ENCODE measurements around the gene ATP2B2.
A peak's percentile ranks its signal among the peaks of the same experiment; 100 is the strongest.

The ATP2B2 gene

GRCh38 chr3:10510086-10510742, 4.8 kb upstream of the ATP2B2 start:
- no peak for DNase-seq

- DNase-seq: no peak
Observed at GRCh38 chr3:10509325-10509724, 3.9 kb upstream of the ATP2B2 start.

DNA sequence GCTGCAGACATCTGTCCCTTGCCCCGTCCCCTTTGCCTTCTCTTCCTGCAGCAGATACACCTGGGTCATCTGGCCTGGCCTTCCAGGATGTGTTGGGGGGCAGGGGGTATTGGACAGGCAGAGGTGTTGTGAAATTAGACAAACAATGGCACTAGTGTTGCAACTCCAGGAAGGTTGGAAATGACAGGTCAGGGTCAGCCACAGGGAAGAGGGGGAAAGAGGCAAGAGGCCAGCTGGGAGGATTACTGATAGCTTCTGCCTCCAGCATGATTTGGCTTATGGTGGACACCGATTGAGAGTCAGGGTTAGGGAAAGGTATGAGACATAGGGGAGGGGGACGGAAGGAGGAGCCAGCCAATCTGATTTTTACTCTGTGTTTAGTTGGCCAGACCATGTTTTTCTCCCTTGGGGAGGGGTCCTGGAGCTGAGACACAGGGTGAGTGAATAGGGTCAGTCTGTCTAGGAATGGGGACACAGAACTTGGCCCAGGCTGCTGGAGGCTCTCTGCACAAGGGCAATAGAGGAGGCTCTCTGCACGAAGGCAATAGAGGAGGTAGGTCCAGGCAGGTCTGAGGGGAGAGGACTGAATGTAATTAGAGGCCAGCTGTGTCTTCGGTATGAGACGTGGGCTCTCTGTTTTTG, 3.4 kb upstream of the ATP2B2 start:
- DNase-seq: no peak

- no peak for DNase-seq
Observed at GRCh38 chr3:10508235-10508618, 2.8 kb upstream of the ATP2B2 start.

GRCh38 chr3:10507331-10507730, 1.9 kb upstream of the ATP2B2 start:
- DNase-seq: no peak

GRCh38 chr3:10506696-10507095, 1.3 kb upstream of the ATP2B2 start:
- no peak for DNase-seq

- peak; percentile 57 for DNase-seq
Observed at GRCh38 chr3:10505791-10506585, 602 bp upstream of the ATP2B2 start.

DNA sequence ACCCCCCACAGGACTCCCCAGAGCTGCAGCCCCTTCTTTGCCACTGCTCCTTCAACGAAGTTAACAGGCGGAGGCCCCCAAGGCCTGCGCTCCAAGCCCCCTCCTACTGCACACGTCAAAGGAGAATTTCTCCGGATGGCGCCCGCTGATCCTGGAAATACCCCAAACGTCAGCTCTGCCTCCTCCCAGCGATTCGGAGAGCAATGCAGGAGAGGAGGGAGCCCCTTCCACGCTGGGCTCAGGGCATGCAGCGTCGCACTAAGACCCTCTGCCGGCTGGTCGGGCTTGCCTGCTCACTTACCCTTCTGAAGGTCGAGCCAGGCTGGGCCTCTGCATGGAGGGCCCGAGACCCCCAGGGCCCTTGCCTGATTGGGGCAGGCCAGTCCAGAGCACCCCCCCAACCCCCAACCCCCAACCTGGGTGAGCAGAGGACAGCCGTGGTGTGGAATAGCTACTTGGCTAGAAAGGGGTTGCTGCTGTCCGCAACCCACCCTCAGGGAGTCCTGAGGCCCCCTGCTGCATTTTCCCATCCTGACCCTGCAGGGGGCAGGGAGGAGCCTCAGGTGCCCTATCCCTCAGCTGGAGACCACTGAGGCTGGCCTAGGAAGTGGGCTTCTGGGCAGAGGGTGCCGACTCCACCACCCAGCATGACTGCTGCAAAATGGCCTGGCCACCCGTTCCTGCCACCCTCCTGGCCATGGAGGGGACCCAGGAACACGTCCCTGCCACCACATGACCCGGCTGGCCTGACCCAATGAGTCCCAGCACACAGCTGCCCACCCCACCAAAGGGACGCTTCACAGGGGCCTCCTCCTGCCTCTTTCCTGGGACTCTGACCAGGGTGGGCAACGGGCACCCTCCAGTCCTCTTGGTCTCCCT, 976 bp downstream of the ATP2B2 start:
- no peak for DNase-seq

DNA sequence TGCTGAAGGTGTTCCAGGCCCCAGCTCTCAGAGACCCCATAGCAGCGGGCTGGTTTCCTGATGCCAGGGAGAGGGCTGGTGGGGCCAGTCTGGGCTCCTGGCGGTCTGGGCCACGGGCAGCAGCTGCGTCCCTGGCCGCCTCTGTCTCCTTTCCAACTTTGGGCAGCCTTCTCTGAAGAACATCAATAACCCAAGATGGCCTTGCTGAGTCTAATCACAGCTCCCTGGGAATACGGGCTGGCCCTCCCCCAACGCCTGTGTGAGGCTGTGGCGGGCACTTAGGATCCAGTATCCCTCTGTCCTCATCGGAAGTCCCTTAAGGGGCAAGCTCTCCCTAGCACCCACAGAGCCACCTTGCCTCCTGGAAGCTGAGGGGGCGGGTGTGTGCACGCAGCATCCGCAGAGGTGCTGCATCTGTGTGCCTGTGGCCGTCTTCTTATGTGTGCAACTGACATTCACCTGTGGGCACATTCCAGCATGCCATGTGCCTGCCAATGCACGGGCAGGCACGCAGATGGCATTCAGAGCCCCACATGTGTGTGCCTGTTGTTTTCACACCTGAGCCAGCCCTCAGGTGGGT, 2.1 kb downstream of the ATP2B2 start:
- DNase-seq: no peak

DNA sequence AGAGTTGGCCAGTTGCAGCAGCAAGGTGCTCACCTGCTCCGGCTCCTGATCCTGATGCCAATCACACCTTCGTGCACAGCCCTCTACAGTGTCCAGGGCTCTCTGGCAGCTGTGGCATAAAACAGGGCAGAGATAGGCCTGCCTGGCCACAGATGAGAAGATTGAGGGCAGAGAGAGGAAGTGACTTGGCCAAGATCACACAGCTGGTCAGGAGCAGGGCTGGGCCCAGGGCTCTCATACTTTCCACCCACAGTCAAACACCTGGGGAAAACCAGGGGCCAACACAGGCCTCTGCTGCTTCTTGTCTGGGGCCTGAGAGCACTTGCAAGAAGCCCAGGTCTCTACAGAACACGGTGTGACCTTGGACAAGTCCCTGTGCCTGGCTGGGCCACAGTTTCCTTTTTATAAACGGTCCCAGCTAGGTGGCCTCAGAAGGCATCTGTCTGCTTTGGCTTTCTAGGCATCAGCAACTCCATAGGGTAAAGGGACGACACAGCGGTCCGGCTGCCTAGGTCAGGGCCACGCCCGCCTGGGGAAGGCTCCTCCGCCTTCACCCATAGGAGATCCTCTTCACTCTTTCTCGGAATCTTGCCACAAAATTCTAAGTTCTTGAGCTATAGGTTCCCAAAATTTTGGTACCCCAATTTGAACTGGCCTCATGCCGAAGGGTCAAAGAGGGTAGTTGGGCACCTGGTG, 3.1 kb downstream of the ATP2B2 start:
- no peak for DNase-seq

DNA sequence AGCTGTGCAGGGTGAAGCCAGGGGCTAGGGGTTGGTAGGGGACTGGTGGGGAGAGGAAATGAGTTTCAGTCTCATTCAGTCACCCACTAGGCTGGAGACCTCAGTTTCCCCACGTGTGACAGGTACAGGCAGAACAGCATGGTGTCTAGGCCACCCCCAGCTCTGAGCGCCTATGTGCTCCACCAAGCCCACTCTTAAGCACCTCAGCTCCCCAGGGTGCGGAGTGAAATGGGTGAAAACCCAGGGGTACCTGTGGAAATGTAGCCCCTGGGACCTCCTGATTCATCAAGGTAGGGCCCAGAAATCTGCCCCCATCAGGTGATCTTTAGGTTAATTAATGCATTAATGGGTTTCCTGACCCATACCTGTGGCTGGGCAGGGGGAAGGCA, 3.7 kb downstream of the ATP2B2 start:
- no peak for DNase-seq

GRCh38 chr3:10500717-10501663, 4.4 kb downstream of the ATP2B2 start:
- DNase-seq: no peak

DNA sequence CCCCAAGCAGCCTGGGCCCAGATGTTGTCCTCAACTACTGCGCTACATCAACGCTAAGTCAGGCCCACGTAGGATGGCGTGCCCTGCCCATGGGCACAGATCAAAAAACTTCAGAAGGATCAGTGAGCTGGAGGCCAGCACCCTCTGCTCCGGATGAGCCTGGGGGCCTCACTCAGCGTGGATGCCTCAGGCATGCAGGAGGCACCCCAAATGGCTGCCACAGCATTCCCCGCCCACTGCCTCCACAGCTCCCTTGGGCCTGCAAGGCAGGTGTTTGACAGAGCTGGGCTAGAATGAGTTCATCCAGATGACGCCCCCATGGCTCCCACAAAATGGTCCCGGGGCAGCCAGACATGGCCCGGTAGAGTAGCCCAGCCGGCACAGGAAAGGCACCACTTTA, 7.1 kb downstream of the ATP2B2 start:
- DNase-seq: no peak

DNA sequence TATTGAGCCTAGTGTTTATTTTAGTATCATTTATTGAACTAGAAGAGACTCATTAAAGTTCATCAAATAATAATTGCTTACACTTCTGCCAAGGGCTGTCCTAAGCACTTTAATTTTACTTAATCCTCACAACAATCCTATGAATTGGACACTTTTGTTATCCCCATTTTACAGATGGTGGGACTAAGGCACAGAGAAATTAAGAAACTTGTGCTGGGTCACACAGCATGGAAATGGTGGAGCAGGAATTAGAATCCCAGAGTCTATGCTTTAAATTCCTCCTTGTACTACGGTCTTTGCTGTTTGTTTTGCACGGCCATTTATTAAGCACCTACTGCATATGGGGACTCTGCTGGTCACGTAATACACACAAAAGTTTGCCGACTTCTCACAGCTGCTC, 7.9 kb downstream of the ATP2B2 start:
- no peak for DNase-seq

DNA sequence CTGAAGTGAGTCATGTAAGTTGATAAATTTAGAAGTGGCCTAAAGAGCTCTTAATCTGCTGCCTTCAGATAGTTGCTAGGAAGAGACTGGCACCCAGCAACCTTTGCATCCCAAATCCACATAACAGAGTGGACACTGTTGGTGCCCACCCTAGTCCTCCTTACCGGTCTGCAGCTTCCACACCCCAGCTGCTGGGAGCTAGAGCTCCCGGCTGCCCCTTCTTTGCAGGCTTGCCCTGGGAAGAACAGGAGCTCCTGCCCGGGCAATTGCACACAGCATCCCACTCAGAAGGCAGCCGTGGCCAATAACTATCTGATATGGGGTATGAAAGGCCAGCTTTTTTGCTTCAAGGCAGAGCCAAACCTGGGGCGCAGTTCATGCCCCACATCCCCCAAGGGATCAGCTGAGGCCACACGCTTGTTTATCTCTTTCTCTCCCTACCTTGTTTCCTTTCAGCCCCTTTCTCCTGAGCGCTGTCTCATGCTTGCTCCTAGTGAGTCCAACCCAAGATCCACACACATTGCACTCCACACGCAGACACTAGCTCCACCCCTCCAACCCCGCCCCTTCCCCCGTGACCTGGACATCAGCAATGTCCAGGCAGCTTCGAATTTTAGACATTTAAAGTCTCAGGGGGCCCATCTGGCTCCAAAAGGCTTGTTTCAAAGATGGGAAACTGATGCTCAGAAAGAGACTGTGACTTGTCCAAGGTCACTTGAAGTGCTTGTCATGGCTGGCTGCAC, 9.1 kb downstream of the ATP2B2 start:
- no peak for DNase-seq

DNA sequence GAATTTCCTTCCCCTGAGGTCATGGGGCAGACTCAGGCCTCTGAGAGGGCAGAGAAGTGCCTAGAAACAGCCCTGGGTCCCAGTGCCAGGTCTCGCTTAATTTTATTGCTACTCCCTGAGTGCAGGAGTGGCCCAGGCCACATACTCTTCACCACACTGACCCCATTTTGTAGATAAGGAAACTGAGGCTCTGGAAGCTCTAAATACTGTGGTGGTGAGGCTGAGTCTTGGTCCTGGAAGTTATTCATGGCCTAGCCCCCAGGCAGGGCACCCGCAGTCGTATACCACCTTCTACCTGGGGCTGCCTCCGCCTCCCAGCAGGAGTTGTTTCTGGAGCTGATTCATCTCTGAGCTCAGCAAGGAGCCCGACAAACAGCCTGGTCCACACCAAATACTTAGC, 9.8 kb downstream of the ATP2B2 start:
- no peak for DNase-seq

- DNase-seq: no peak
Observed at GRCh38 chr3:10495003-10495402, 10.4 kb downstream of the ATP2B2 start.

GRCh38 chr3:10494180-10494579, 11.2 kb downstream of the ATP2B2 start:
- DNase-seq: no peak

GRCh38 chr3:10493202-10493589, 12.2 kb downstream of the ATP2B2 start:
- no peak for DNase-seq

Measured in NCI-H1105 treated with DMSO at 0.1 percent for 48 hours (cell line).